ENCODE results near the gene ZNF407. TPM values are rescaled to one million over a fixed set of nuclear protein-coding genes. Genes with fewer than 3 reads are reported as not detected.

Gene ZNF407
- total and polyA plus RNA-seq, 12 donors = 2.5 to 20.2 (median 8.4) TPM

GRCh38 chr18:74694436-74694835 lies 96.8 kb downstream of the ZNF407 start:
- H3K4me1 ChIP-seq (replicated peaks in 1 of 2) = no peaks in the 10 kb centered on the region
- no peaks in the 10 kb centered on the region for H3K36me3 ChIP-seq (replicated peaks in 1 of 2)
- intact Hi-C loops (cut with DNase I) = no loop called here
- WGBS, 4 donors = 75 to 85% (median 81%) methylated on average over 1 of the region's 1 CpG
- H3K27me3 ChIP-seq = no peaks in the 10 kb centered on the region
- no peaks in the 10 kb centered on the region for H3K9me3 ChIP-seq (replicated peaks in 1 of 3)
- DNase-seq = peak in 2 of 7 donors; percentile 7 to 19
- H3K27ac ChIP-seq = no peak overlapping the region
- H3K4me3 ChIP-seq = no peak overlapping the region
- TF ChIP-seq POLR2A (IDR thresholded peaks at IDR 0.05) = no peak
- TF ChIP-seq CTCF (IDR thresholded peaks at IDR 0.05) = no peak

DNA sequence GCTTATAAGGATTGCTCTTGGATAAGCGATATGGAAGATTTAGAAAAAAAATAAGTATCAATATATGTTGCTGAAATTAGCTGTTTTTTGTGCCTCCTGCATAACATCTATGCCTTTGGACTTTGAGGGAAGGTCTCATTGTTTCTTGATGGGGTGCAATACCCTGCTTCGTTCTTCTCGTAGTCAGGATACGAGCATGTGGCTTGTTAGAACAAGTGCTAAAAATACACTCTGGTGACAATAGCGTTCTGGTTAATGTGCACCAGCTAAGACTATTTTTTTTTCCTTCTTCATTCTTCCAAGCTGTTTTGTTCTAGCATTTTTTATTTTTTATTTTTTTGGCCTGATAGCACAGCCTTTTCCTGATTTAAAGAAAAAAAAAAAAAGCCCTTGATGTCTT lies 97.5 kb downstream of the ZNF407 start:
- Histone ChIP-seq H3K36me3 (replicated peaks in 1 of 2) (no peaks in the 10 kb centered on the region), H3K27ac (no peak overlapping the region), H3K4me3 (no peak overlapping the region), H3K9me3 (replicated peaks in 1 of 3) (no peaks in the 10 kb centered on the region), H3K27me3 (no peaks in the 10 kb centered on the region), H3K4me1 (replicated peaks in 1 of 2) (no peaks in the 10 kb centered on the region)
- WGBS, 4 donors = 94 to 98% (median 97%) methylated on average over 5 of the region's 5 CpGs
- no peak for DNase-seq
- TF ChIP-seq POLR2A (IDR thresholded peaks at IDR 0.05) (no peak), CTCF (IDR thresholded peaks at IDR 0.05) (no peak)
- intact Hi-C loops (cut with DNase I) = no loop called here

DNA sequence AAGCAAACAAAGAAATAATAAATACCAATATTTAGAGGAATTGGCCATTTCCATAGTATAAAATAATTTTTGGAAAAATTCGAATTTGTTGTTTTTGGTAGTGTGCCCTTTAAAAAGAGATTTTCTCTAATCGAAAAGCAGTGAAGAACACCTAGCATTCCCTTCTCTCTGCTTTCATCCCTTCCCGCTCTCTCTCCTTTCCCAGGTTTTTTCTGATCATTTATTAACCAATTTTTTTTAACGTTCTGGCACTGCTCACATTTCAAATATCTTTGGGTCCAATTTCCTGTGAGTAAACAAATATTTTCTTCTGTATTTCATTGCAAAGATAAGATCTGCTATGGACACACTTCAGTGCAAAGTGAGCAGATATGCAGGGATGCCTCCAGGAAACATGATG lies 101.2 kb downstream of the ZNF407 start:
- 85 to 89% (median 88%) methylated on average over 4 of the region's 4 CpGs for WGBS, 4 donors
- TF ChIP-seq POLR2A (IDR thresholded peaks at IDR 0.05) (no peak), CTCF (IDR thresholded peaks at IDR 0.05) (no peak)
- DNase-seq = no peak
- no peak overlapping the region for H3K27ac ChIP-seq
- no peaks in the 10 kb centered on the region for H3K9me3 ChIP-seq (replicated peaks in 1 of 3)
- no peaks in the 10 kb centered on the region for H3K27me3 ChIP-seq
- no peaks in the 10 kb centered on the region for H3K36me3 ChIP-seq (replicated peaks in 1 of 2)
- no peak overlapping the region for H3K4me3 ChIP-seq
- intact Hi-C loops (cut with DNase I) = no loop called here
- no peaks in the 10 kb centered on the region for H3K4me1 ChIP-seq (replicated peaks in 1 of 2)

DNA sequence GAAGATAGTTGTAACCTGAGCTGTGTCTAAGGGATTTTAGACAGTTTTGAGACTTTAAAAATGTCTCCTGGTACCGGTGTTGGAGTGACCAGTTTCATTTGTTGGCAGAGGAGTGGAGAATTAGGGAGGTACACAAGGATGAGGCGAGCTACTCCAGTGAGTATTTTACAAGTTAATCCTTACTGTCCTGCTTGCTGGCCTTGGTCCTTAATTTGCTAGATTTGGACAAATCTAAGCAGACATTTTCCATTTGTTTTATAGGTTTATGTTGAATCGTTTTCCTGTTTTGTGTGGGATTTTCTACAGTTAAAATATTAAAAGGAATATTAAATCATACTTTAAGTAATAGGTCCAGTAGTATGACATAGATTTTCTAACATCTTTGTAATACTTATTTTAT lies 101.8 kb downstream of the ZNF407 start:
- intact Hi-C loops (cut with DNase I) = no loop called here
- H3K9me3 ChIP-seq (replicated peaks in 1 of 3) = no peaks in the 10 kb centered on the region
- DNase-seq = no peak
- no peaks in the 10 kb centered on the region for H3K36me3 ChIP-seq (replicated peaks in 1 of 2)
- TF ChIP-seq POLR2A (IDR thresholded peaks at IDR 0.05) = no peak
- WGBS, 4 donors = 90 to 95% (median 93%) methylated on average over 3 of the region's 3 CpGs
- H3K4me1 ChIP-seq (replicated peaks in 1 of 2) = no peaks in the 10 kb centered on the region
- no peaks in the 10 kb centered on the region for H3K27me3 ChIP-seq
- no peak overlapping the region for H3K4me3 ChIP-seq
- no peak overlapping the region for H3K27ac ChIP-seq

GRCh38 chr18:74702950-74703349 lies 105.3 kb downstream of the ZNF407 start:
- intact Hi-C loops (cut with DNase I) = no loop called here
- no peak for DNase-seq
- no peak overlapping the region for H3K4me3 ChIP-seq
- TF ChIP-seq POLR2A (IDR thresholded peaks at IDR 0.05) (no peak), CTCF (IDR thresholded peaks at IDR 0.05) (no peak)
- H3K9me3 ChIP-seq (replicated peaks in 1 of 3) = no peaks in the 10 kb centered on the region
- H3K27me3 ChIP-seq = no peaks in the 10 kb centered on the region
- no peaks in the 10 kb centered on the region for H3K36me3 ChIP-seq (replicated peaks in 1 of 2)
- 64 to 82% (median 68%) methylated on average over 3 of the region's 3 CpGs for WGBS, 4 donors
- H3K4me1 ChIP-seq (replicated peaks in 1 of 2) = peaks cover 0 to 4% of the 10 kb centered on the region in 2 donors
- H3K27ac ChIP-seq = no peak overlapping the region

Measured in adrenal gland (tissue), 12 donors.